Panc1 (cell line): ENCODE results near the gene DRD2.

ENCODE experiments used
- CTCF ChIP-seq: fragments of 450-650 bp; IDR thresholded peaks from 2 replicates; pipeline ENCODE4 v1.5.1; 2017; ENCODE audit warnings: mild to moderate bottlenecking
- POLR2AphosphoS5 ChIP-seq: IDR thresholded peaks from 2 replicates; pipeline ENCODE4 v1.6.1; 2012; ENCODE audit warnings: mild to moderate bottlenecking, low read depth, low read length, moderate library complexity
- REST ChIP-seq, 2 experiments: IDR thresholded peaks; 2 replicates each; pipeline ENCODE4 v1.6.1; 2011 to 2012; ENCODE audit warnings: low read depth in 2 of 2, control low read depth in 1 of 2, low read length in 1 of 2, mild to moderate bottlenecking in 1 of 2, moderate library complexity in 1 of 2; ENCODE audit not compliant: insufficient read depth in 1 of 2
- SIN3A ChIP-seq: IDR thresholded peaks from 2 replicates; pipeline ENCODE4 v1.6.1; 2012; ENCODE audit warnings: low read depth, mild to moderate bottlenecking, low read length, moderate library complexity, borderline replicate concordance; ENCODE audit not compliant: insufficient read depth
- TCF7L2 ChIP-seq: IDR thresholded peaks from 2 replicates; pipeline ENCODE4 v1.6.1; 2011; ENCODE audit warnings: mild to moderate bottlenecking, low read depth, low read length, inconsistent platforms

GRCh38 chr11:113481672-113482071 is 6.5 kb upstream of the DRD2 start:
- TF ChIP-seq CTCF (no peak), REST (IDR thresholded peaks at IDR 0.05; ENCODE audit: insufficient read depth in 1 of 2, low read depth in 2 of 2, low read length in 1 of 2) (no peak), SIN3A (no peak), POLR2AphosphoS5 (no peak), TCF7L2 (no peak)
